ENCODE measurements around the gene CASP8AP2. TPM values are rescaled to one million over a fixed set of nuclear protein-coding genes. Genes with fewer than 3 reads are reported as not detected.
"Not testable (repeated sequence)": the region's sequence is repeated elsewhere in the genome, so short reads cannot be mapped to it uniquely, and the experiment has no call there.

The CASP8AP2 gene
- total RNA-seq, 1 donor from 2014 or later: 36.6 TPM

DNA sequence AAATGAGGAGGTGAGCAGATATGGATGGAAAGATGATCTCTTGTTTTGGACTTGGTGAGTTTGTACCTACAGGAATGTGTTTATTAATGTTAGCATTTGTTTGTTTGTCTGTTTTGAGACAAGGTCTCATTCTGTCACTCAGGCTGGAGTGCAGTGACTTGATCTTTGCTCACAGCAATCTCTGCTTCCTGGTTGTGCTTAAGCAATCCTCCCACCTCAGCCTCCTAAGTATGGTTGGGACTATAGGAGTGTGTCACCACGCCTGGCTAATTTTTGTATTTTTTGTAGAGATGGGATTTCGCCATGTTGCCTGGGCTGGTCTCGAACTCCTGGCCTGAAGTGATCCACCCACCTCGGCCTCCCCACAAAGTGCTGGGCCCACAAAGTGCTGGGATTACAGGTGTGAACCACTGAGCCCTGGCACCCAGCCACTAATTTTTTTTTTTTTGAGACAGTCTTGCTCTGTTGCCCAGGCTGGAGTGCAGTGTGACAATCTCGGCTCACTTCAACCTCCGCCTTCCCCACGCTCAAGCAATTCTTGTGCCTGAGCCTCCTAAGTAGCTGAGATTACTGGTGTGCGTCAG, 7.1 kb downstream of the CASP8AP2 start:
- Mint-ChIP-seq H3K4me1 (peaks cover 5% of the 10 kb centered on the region), H3K27me3 (ENCODE audit: low read depth) (no peaks in the 10 kb centered on the region), H3K9me3 (no peaks in the 10 kb centered on the region), H3K36me3 (ENCODE audit: low read depth) (peaks cover 16% of the 10 kb centered on the region), H3K4me3 (no peak overlapping the region), H3K27ac (ENCODE audit: unreplicated experiment) (no peak overlapping the region)
- TF ChIP-seq, protein P1, sequence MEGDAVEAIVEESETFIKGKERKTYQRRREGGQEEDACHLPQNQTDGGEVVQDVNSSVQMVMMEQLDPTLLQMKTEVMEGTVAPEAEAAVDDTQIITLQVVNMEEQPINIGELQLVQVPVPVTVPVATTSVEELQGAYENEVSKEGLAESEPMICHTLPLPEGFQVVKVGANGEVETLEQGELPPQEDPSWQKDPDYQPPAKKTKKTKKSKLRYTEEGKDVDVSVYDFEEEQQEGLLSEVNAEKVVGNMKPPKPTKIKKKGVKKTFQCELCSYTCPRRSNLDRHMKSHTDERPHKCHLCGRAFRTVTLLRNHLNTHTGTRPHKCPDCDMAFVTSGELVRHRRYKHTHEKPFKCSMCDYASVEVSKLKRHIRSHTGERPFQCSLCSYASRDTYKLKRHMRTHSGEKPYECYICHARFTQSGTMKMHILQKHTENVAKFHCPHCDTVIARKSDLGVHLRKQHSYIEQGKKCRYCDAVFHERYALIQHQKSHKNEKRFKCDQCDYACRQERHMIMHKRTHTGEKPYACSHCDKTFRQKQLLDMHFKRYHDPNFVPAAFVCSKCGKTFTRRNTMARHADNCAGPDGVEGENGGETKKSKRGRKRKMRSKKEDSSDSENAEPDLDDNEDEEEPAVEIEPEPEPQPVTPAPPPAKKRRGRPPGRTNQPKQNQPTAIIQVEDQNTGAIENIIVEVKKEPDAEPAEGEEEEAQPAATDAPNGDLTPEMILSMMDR (conservative IDR thresholded peaks at IDR 0.05): no peak
- no peak for DNase-seq (ENCODE audit: low read depth, low spot score)

DNA sequence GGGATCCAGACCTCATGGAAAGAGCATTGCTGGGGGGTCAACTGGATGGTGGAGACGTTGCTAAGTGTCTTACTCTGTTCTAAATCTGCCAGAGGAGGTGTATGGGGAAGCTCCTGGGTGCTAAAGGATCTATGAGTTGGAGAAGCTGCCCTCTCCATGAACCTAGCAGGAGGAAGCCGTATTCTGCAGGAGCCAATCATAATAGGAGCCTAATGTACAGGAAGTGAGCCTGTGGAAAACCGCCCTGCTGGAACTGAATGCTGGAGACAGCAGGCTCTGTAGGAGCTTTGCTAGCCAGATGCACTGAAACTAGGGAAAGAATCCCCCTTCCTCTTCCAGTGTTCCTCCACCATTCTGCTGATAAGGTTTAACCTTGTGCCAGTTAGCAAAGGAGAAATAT, 10.9 kb downstream of the CASP8AP2 start:
- Mint-ChIP-seq H3K4me3 (no peak overlapping the region), H3K36me3 (ENCODE audit: low read depth) (peaks cover 12% of the 10 kb centered on the region), H3K4me1 (peaks cover 14% of the 10 kb centered on the region), H3K27me3 (ENCODE audit: low read depth) (no peaks in the 10 kb centered on the region), H3K27ac (ENCODE audit: unreplicated experiment) (no peak overlapping the region), H3K9me3 (no peaks in the 10 kb centered on the region)
- no peak for DNase-seq (ENCODE audit: low read depth, low spot score)
- TF ChIP-seq, protein P1 (conservative IDR thresholded peaks at IDR 0.05): no peak

DNA sequence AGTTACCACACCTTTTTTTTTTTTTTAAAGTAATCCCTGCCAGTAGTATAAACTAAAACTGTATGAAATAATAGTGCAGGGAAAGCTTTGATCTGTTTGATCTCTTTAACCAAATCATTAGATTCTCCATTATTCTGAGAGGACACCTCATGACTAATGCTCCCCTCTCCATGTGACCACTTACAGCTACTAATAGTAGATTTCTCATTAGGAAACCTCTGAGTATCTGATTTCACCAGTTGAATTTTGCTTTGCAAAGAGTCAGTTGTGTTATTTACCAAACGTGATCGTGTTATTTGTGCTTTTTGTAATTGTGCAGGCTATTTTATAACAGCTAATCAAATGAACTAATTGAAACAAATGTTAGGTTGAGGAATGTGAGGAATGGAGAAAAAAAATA, 12.5 kb downstream of the CASP8AP2 start:
- no peak for DNase-seq (ENCODE audit: low read depth, low spot score)
- no peaks in the 10 kb centered on the region for H3K9me3 Mint-ChIP-seq
- H3K27ac Mint-ChIP-seq (ENCODE audit: unreplicated experiment): no peak overlapping the region
- H3K36me3 Mint-ChIP-seq (ENCODE audit: low read depth): peaks cover 6% of the 10 kb centered on the region
- H3K27me3 Mint-ChIP-seq (ENCODE audit: low read depth): no peaks in the 10 kb centered on the region
- peaks cover 14% of the 10 kb centered on the region for H3K4me1 Mint-ChIP-seq
- TF ChIP-seq, protein P1 (conservative IDR thresholded peaks at IDR 0.05): no peak
- no peak overlapping the region for H3K4me3 Mint-ChIP-seq

DNA sequence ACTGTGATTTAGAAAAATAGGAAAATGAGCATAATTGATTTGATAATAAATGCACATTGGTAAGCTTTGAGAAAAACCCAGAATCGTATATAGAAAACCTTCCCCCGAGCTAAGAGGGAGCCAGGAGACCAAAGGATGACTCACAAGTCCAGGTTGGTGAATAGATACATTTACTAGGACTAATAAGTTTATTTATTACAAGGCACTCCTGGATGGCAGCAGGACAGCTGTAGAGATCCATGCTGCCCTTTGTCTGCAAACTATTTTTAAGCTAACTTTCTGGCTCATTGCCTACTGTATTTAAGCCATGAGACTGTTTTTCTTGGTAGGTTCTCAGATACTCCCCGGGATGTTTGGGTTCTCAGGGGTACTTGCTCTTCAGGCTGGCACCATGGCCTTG, 13.4 kb downstream of the CASP8AP2 start:
- DNase-seq (ENCODE audit: low read depth, low spot score): no peak
- Mint-ChIP-seq H3K27ac (ENCODE audit: unreplicated experiment) (no peak overlapping the region), H3K4me3 (no peak overlapping the region), H3K4me1 (peaks cover 14% of the 10 kb centered on the region), H3K9me3 (no peaks in the 10 kb centered on the region), H3K36me3 (ENCODE audit: low read depth) (peaks cover 6% of the 10 kb centered on the region), H3K27me3 (ENCODE audit: low read depth) (no peaks in the 10 kb centered on the region)
- TF ChIP-seq, protein P1 (conservative IDR thresholded peaks at IDR 0.05): no peak

DNA sequence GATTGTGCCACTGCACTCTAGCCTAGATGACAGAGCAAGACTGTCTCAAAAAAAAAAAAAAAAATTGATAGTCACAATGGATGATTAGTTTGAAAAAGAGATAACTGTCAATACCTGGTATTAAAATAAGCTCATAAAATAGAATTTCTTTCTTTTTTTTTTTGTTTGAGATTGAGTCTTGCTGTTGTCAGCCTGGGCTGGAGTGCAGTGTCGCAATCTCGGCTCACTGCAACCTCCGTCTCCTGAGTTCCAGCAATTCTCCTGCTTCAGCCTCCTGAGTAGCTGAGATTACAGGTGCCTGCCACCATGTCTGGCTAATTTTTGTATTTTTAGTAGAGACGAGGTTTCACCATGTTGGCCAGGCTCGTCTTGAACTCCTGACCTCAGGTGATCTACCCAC, 17.8 kb downstream of the CASP8AP2 start:
- not testable (repeated sequence) for H3K4me1 Mint-ChIP-seq; H3K27ac Mint-ChIP-seq (ENCODE audit: unreplicated experiment); H3K27me3 Mint-ChIP-seq (ENCODE audit: low read depth); H3K4me3 Mint-ChIP-seq; DNase-seq (ENCODE audit: low read depth, low spot score); H3K36me3 Mint-ChIP-seq (ENCODE audit: low read depth); H3K9me3 Mint-ChIP-seq

DNA sequence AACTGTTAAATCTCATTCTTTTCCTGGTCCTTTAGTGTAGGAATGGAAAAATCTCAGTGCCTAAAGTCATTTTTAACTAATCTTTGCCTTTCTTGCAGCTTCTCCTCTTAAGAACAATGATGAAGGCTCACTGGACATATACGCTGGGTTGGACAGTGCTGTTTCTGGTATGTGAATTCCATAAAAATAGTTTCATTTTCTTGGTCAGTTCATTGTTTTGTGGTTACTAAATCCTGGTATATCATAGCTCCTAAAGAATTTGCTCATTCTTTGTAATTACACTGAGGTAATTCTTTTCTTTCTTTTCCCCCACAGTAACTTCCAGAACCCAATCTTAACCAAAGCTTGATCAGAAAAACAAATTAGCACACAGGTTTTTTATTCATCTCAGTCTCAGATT, 23.4 kb downstream of the CASP8AP2 start:
- H3K36me3 Mint-ChIP-seq (ENCODE audit: low read depth): peaks cover 15% of the 10 kb centered on the region
- H3K9me3 Mint-ChIP-seq: no peaks in the 10 kb centered on the region
- no peak overlapping the region for H3K27ac Mint-ChIP-seq (ENCODE audit: unreplicated experiment)
- H3K4me1 Mint-ChIP-seq: no peaks in the 10 kb centered on the region
- no peaks in the 10 kb centered on the region for H3K27me3 Mint-ChIP-seq (ENCODE audit: low read depth)
- TF ChIP-seq, protein P1 (conservative IDR thresholded peaks at IDR 0.05): no peak
- no peak for DNase-seq (ENCODE audit: low read depth, low spot score)
- no peak overlapping the region for H3K4me3 Mint-ChIP-seq

Measured in neural crest cell (in vitro differentiated cells).